Esophagus (tissue), 2 donors: ENCODE measurements around the gene ACOT9. TPM values are rescaled to one million over a fixed set of nuclear protein-coding genes. Genes with fewer than 3 reads are reported as not detected.
"Not testable (repeated sequence)": the region's sequence is repeated elsewhere in the genome, so short reads cannot be mapped to it uniquely, and the experiment has no call there.

Experiments
- H3K27ac ChIP-seq, 2 donors: one replicate each; pipeline ENCODE4 v1.5.1; 2013; ENCODE audit warnings: low read depth in 2 of 2, mild to moderate bottlenecking in 2 of 2, inconsistent platforms in 1 of 2, low read length in 1 of 2, moderate library complexity in 1 of 2
- H3K27me3 ChIP-seq, 2 donors: one replicate each; pipeline ENCODE4 v1.6.1; 2013; ENCODE audit warnings: low read length in 2 of 2, control low read depth in 1 of 2, mild to moderate bottlenecking in 1 of 2; ENCODE audit not compliant: insufficient read depth in 2 of 2, control insufficient read depth in 1 of 2
- H3K36me3 ChIP-seq, 2 donors: one replicate each; pipeline ENCODE4 v1.6.1; 2013; ENCODE audit warnings: low read length in 1 of 2; ENCODE audit not compliant: control insufficient read depth in 2 of 2, insufficient read depth in 2 of 2
- H3K4me1 ChIP-seq, 2 donors: one replicate each; pipeline ENCODE4 v1.6.1; 2013; ENCODE audit warnings: low read length in 1 of 2; ENCODE audit not compliant: control insufficient read depth in 2 of 2, insufficient read depth in 2 of 2
- H3K4me3 ChIP-seq, 2 donors: one replicate each; pipeline ENCODE4 v1.5.1; 2013; ENCODE audit warnings: low read length in 2 of 2, mild to moderate bottlenecking in 2 of 2, low read depth in 1 of 2, moderate library complexity in 1 of 2
- H3K9me3 ChIP-seq, 2 donors: one replicate each; pipeline ENCODE4 v1.6.1; 2013; ENCODE audit warnings: mild to moderate bottlenecking in 2 of 2, low read depth in 1 of 2, low read length in 1 of 2, moderate library complexity in 1 of 2; ENCODE audit not compliant: control insufficient read depth in 2 of 2, insufficient read depth in 1 of 2
- WGBS, 2 donors: extraction: QIAGEN DNeasy Blood & Tissue Kit; methylation state at CpG; one replicate each; pipeline ENCODE4 v1.1.7; 2013; 5-methylcytosine and 5-hydroxymethylcytosine counted together
- polyA plus RNA-seq, 2 donors: library from polyadenylated mRNA; stranded (reverse); fragments of 200-250 nt; gene quantifications; one replicate each; pipeline ENCODE4 v1.2.3, GENCODE V29; 2013
- donor health status: healthy with polysubstance abuse.
- donor health status: Bipolar disorder and iron deficiency.

ACOT9 gene
- polyA plus RNA-seq, 2 donors = 10.3 to 11.6 TPM

- 55 to 72% methylated on average over 14 of the region's 14 CpGs for WGBS, 2 donors
- peak overlapping the region; percentile 59 to 95 for H3K27ac ChIP-seq
- not testable (repeated sequence) for H3K4me1 ChIP-seq, H3K36me3 ChIP-seq, H3K27me3 ChIP-seq, H3K9me3 ChIP-seq
- peak overlapping the region in 1 of 2 donors; percentile 89 for H3K4me3 ChIP-seq
Observed at GRCh38 chrX:23743623-23743971, 521 bp upstream of the ACOT9 start.

- Histone ChIP-seq H3K4me3 (peak overlapping the region; percentile 54 to 89), H3K36me3 (no peaks in the 10 kb centered on the region), H3K4me1 (no peaks in the 10 kb centered on the region), H3K9me3 (no peaks in the 10 kb centered on the region), H3K27ac (peak overlapping the region; percentile 91 to 95), H3K27me3 (no peaks in the 10 kb centered on the region)
- 2 to 28% methylated on average over 6 of the region's 6 CpGs for WGBS, 2 donors
Observed at GRCh38 chrX:23742174-23742696, 841 bp downstream of the ACOT9 start.

GRCh38 chrX:23737413-23737812, 5.7 kb downstream of the ACOT9 start:
- H3K27me3 ChIP-seq = no peaks in the 10 kb centered on the region

GRCh38 chrX:23736030-23736429, 7.0 kb downstream of the ACOT9 start:
- Histone ChIP-seq H3K27me3 (no peaks in the 10 kb centered on the region), H3K36me3 (no peaks in the 10 kb centered on the region), H3K4me1 (no peaks in the 10 kb centered on the region), H3K9me3 (no peaks in the 10 kb centered on the region), H3K27ac (no peak overlapping the region), H3K4me3 (no peak overlapping the region)
- WGBS, 2 donors = 62 to 79% methylated on average over 3 of the region's 3 CpGs

More at GRCh38 chrX:23737413-23737812, 5.7 kb downstream of the ACOT9 start:
- Histone ChIP-seq H3K4me1 (no peaks in the 10 kb centered on the region), H3K36me3 (no peaks in the 10 kb centered on the region), H3K27ac (no peak overlapping the region), H3K9me3 (no peaks in the 10 kb centered on the region), H3K4me3 (no peak overlapping the region)

GRCh38 chrX:23732704-23733103, 10.4 kb downstream of the ACOT9 start:
- Histone ChIP-seq H3K36me3 (no peaks in the 10 kb centered on the region), H3K27ac (no peak overlapping the region), H3K4me3 (no peak overlapping the region), H3K4me1 (no peaks in the 10 kb centered on the region), H3K27me3 (no peaks in the 10 kb centered on the region), H3K9me3 (no peaks in the 10 kb centered on the region)
- 63 to 79% methylated on average over 5 of the region's 5 CpGs for WGBS, 2 donors

- H3K36me3 ChIP-seq = no peaks in the 10 kb centered on the region
- H3K4me1 ChIP-seq = no peaks in the 10 kb centered on the region
- H3K4me3 ChIP-seq = no peak overlapping the region
- H3K27me3 ChIP-seq = no peaks in the 10 kb centered on the region
- no peak overlapping the region for H3K27ac ChIP-seq
- WGBS, 2 donors = 67 to 81% methylated on average over 1 of the region's 1 CpG
- no peaks in the 10 kb centered on the region for H3K9me3 ChIP-seq
Observed at GRCh38 chrX:23731951-23732350, 11.1 kb downstream of the ACOT9 start.

- no peaks in the 10 kb centered on the region for H3K27me3 ChIP-seq
- H3K4me1 ChIP-seq = no peaks in the 10 kb centered on the region
- no peak overlapping the region for H3K27ac ChIP-seq
- WGBS, 2 donors = 41 to 54% methylated on average over 1 of the region's 1 CpG
- no peaks in the 10 kb centered on the region for H3K36me3 ChIP-seq
- no peak overlapping the region for H3K4me3 ChIP-seq
- H3K9me3 ChIP-seq = no peaks in the 10 kb centered on the region
Observed at GRCh38 chrX:23729214-23729613, 13.9 kb downstream of the ACOT9 start.

- H3K36me3 ChIP-seq = no peaks in the 10 kb centered on the region
- no peak overlapping the region for H3K4me3 ChIP-seq
- no peaks in the 10 kb centered on the region for H3K27me3 ChIP-seq
- 79 to 90% methylated on average over 3 of the region's 3 CpGs for WGBS, 2 donors
- no peak overlapping the region for H3K27ac ChIP-seq
- no peaks in the 10 kb centered on the region for H3K4me1 ChIP-seq
- H3K9me3 ChIP-seq = no peaks in the 10 kb centered on the region
Observed at GRCh38 chrX:23727206-23727605, 15.9 kb downstream of the ACOT9 start.

GRCh38 chrX:23726191-23726590, 16.9 kb downstream of the ACOT9 start:
- H3K27me3 ChIP-seq = no peaks in the 10 kb centered on the region
- H3K9me3 ChIP-seq = no peaks in the 10 kb centered on the region
- H3K36me3 ChIP-seq = no peaks in the 10 kb centered on the region
- WGBS, 2 donors = 71 to 84% methylated on average over 6 of the region's 6 CpGs
- no peak overlapping the region for H3K4me3 ChIP-seq
- no peak overlapping the region for H3K27ac ChIP-seq
- no peaks in the 10 kb centered on the region for H3K4me1 ChIP-seq

GRCh38 chrX:23720117-23720677, 22.9 kb downstream of the ACOT9 start:
- H3K27ac ChIP-seq = no peak overlapping the region
- peaks cover 0 to 3% of the 10 kb centered on the region in 2 donors for H3K27me3 ChIP-seq
- no peaks in the 10 kb centered on the region for H3K9me3 ChIP-seq
- H3K4me1 ChIP-seq = no peaks in the 10 kb centered on the region
- 74 to 81% methylated on average over 8 of the region's 8 CpGs for WGBS, 2 donors
- no peak overlapping the region for H3K4me3 ChIP-seq
- no peaks in the 10 kb centered on the region for H3K36me3 ChIP-seq
